Stimulated activated naive CD8-positive, alpha-beta T cell treated with anti-CD3 and anti-CD28 coated beads, Interleukin-15, Interleukin-2, amounts not matched to agents 100 U/mL and 50 U/mL, for 24 hours (primary cell): ENCODE data around the gene GJA10.
"Not testable (repeated sequence)": the region's sequence is repeated elsewhere in the genome, so short reads cannot be mapped to it uniquely, and the experiment has no call there.

Source experiments
- ATAC-seq: fragments of 150-1000 bp; cut with Tn5 transposase; one replicate; pipeline ENCODE4 v1.10.0; 2021
- DNase-seq: peaks from one replicate; pipeline ENCODE4 v3.0.0; 2021

GJA10 gene

GRCh38 chr6:89894169-89894568 is at the start of gene GJA10:
GJA10 (plus strand) TSS chr6:89894469; CDS start chr6:89894469, 0 bp downstream.
- ATAC-seq (no peak), DNase-seq (no peak)

- not testable (repeated sequence) for DNase-seq, ATAC-seq
These were observed 46.8 kb upstream of the GJA10 start for GRCh38 chr6:89847513-89847912.

DNA sequence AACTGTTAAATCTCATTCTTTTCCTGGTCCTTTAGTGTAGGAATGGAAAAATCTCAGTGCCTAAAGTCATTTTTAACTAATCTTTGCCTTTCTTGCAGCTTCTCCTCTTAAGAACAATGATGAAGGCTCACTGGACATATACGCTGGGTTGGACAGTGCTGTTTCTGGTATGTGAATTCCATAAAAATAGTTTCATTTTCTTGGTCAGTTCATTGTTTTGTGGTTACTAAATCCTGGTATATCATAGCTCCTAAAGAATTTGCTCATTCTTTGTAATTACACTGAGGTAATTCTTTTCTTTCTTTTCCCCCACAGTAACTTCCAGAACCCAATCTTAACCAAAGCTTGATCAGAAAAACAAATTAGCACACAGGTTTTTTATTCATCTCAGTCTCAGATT is 41.2 kb upstream of the GJA10 start:
- ATAC-seq (no peak), DNase-seq (no peak)

DNA sequence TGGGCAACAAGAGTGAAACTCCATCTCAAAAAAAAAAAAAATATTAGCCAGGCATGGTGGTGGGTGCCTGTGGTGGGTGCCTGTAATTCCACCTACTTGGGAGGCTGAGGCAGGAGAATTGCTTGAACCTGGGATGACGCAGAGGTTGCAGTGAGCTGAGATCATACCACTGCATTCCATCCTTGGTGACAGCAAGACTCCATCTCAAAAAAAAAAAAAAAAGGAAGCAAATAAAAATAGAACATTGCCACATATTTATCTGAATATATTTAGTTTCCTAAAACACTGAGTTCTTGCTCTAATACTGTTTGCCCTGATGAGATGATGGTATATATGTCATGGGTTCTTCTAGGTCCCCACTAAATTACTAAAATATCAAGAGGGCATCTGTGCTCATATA is 36.2 kb upstream of the GJA10 start:
- DNase-seq (no peak), ATAC-seq (no peak)

DNA sequence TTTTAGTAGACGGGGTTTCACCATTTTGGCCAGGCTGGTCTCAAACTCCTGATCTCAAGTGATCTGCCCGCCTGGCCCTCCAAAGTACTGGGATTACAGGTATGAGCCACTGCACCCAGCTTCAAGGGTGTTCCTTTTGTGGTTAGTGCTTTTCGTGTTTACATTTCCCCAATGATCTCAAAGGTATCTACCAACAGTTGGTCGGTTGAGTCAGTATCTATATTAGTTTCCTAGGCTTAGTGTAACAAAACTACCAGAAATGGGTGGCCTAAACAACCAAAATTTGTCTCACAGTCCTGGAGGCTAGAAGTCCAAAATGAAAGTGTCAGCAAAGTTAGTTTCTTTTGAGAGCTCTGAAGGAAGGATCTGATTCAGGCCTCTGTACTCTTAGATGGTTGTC is 34.5 kb upstream of the GJA10 start:
- DNase-seq (no peak), ATAC-seq (peak; percentile 49)

GRCh38 chr6:89862273-89862672 is 32.0 kb upstream of the GJA10 start:
- DNase-seq (no peak), ATAC-seq (no peak)

GRCh38 chr6:89862698-89863097 is 31.6 kb upstream of the GJA10 start:
- no peak for DNase-seq
- no peak for ATAC-seq

- no peak for ATAC-seq
- no peak for DNase-seq
These were observed 28.1 kb upstream of the GJA10 start for GRCh38 chr6:89866024-89866678.

- DNase-seq (no peak), ATAC-seq (no peak)
These were observed 20.5 kb upstream of the GJA10 start for GRCh38 chr6:89873721-89874120.

DNA sequence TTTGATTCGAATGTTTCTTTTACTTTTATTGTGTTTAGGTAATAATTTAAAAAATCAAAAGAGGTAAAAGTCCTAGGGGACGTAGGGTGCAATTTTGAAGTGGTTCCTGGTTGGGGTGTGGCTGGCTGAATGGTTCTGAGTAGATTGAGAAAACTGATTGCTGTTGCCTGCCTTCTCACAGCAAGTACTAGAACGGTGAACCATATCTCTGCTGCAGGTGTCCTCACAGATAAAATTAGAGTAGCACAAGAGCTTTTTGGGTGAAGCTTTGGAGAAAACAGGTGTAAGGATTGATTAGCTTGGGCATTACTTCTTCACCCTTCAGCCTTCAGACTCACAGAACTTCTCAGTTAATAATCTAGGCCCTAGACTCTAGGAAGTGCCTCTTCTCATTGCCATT is 19.8 kb upstream of the GJA10 start:
- no peak for DNase-seq
- no peak for ATAC-seq

DNA sequence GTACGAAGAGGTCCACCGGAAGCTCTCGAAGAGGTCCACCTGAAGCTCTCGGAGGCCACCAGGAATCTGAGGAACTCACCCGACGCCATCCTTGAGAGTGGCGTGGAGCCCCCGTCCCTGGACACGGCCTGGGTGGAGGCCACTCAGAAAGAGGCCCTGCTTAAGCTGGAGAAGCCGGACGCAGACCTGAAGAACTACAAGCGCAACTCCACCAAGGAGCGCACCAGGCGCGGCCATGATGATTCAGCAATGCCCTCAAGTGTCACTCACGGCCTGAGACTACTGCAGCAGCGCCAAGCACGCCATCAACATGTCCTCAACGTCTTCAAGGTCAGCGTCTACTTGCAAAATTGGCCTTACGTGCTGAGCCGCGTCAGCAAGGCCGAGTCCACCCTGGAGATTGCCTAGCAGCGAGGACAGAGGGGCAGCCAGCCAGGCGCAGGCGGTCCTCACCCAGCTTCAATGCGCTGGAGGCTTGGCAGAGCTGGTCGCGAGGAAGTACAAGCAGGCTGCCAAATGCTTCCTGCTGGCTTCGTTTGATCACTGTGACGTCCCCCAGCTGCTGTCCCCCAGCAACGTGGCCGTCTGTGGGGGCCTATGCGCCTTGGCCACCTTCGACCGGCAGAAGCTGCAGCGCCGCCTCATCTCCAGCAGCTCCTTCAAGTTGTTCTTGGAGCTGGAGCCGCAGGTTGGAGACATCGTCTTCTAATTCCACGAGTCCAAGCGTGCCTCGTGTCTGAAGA is 7.7 kb upstream of the GJA10 start:
- DNase-seq = no peak
- no peak for ATAC-seq

DNA sequence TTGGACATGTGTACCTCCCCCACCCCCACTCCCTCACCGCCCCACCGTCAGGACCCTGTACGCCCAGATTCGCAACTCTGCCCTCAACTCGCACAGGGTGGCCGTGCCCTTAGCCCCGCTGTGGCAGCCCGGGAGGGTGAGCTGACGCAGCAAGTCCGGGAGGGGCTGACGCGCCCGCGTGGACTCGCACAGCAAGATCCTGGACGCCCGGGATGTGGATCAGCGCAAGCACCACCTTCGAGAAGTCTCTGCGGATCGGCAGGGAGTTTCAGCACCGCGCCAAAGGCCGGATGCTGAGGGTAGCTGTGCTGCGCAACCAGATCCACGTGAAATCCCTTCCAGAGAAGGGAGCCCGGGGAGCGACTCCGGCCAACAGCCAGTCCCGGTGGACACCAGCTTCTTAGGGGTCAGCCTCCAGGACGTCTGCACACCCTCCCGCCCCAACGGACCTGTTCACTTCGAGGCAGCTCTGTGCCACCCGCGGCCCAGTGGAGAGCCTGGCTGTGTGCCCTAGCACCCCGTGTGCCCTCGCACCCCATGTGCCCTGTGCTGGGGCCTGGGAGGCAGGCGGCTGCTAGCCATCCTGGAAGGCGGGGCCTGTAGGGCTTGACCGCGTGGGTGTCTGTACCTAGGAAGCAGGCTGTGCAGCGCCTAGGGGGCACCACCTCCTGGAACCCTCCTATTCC is 6.7 kb upstream of the GJA10 start:
- peak; percentile 6 for DNase-seq

GRCh38 chr6:89888138-89888514 is 6.1 kb upstream of the GJA10 start:
- ATAC-seq (no peak), DNase-seq (no peak)

More for the DNA sequence above, 6.7 kb upstream of the GJA10 start:
- ATAC-seq = peak; percentile 40

GRCh38 chr6:89888871-89889270 is 5.4 kb upstream of the GJA10 start:
- ATAC-seq (no peak), DNase-seq (no peak)

GRCh38 chr6:89890845-89891528 is 3.3 kb upstream of the GJA10 start:
- not testable (repeated sequence) for DNase-seq, ATAC-seq

DNA sequence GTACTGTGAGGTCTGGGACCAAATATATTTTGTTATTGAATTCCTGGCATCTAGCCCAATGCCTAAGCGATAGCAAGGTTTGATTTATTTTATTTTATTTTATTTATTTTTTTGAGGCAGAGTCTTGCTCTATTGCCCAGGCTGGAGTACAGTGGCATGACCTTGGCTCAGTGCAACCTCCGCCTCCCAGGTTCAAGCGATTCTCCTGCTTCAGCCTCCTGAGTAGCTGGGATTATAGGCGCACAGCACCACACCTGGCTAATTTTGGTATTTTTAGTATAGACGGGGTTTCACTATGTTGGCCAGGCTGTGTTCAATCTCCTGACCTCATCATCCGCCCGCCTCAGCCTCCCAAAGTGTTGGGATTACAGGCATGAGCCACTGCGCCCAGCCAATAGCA is 1.7 kb upstream of the GJA10 start:
- ATAC-seq, DNase-seq: not testable (repeated sequence)

GRCh38 chr6:89895276-89895874 is 1.1 kb downstream of the GJA10 start:
- DNase-seq = peak; percentile 9
- ATAC-seq = peak; percentile 40

GRCh38 chr6:89910001-89910901 is 16.0 kb downstream of the GJA10 start:
- ATAC-seq, DNase-seq: not testable (repeated sequence)

- DNase-seq (no peak), ATAC-seq (no peak)
These were observed 16.6 kb downstream of the GJA10 start for GRCh38 chr6:89910902-89911240.

DNA sequence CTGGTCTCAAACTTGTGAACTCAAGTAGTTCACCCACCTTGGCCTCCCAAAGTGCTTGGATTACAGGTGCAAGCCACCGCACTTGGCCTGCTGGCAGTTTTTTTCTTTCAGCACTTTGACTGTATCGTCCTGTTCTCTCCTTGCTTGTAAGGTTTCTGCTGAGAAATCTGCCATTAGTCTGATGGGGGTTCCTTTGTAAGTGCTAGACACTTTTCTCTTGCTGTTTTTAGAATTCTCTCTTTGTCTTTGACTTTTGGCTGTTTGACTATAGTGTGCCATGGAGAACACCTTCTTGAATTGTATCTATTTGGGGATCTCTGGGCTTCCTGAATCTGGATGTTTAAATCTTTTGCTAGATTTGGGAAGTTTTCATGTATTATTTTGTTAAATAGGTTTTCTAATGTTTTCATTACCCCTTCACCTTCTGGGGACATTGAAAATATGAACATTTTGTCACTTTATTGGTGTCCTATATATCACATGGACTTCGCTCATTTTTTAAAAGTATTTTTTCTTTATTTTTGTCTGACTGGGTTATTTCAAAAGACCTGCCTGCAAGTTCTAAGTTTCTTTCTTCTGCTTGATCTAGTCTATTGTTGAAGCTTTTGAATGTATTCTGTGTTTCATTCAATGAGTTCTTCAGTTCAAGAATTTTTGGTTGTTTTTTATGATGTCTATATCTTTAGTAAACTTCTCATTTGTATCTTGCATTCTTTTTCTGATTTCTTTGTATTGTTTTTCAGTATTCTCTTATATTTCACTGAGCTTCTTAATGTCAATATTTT is 22.1 kb downstream of the GJA10 start:
- ATAC-seq = no peak
- DNase-seq = no peak
